NCI-H524 (cell line): ENCODE results near the gene RAC3.

Experiments
- DNase-seq, 2 experiments: peaks; one replicate each; lab custom pipeline; 2025; lab: John Stamatoyannopoulos, UW

The RAC3 gene

DNA sequence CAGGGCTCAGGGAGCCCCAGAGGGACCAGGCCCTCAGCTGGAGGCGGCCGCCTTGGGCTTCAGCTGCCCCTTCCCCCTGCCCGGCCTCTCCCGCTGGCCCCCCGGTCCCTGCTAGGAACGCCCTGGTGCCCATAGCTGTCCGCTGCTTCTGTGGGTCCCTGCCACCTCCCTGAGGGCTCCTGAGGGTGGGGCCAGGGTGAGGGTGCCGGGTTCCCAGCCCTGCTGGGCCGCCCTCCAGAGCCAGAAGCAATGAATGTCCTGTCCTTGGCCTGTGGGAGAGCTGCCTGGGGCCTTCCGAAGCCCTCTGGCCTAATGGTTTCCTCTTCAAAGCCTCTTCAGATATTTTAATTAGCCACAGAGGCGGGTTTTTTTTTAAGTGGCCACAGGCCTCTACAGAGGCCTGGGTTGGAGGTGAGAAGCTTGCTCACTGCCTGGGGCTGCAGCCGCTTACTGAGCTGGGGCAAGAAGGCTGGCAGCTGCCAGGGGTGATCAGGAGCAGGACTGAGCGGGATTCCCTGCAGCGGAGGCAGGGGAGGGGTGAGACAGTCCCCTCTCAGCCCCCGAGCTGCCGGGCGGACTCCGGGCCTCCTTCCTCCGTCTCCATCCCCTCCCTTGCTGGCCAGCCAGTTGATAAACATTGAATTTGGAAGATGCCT lies 18.7 kb upstream of the RAC3 start:
- peak; percentile 37 to 46 for DNase-seq

DNA sequence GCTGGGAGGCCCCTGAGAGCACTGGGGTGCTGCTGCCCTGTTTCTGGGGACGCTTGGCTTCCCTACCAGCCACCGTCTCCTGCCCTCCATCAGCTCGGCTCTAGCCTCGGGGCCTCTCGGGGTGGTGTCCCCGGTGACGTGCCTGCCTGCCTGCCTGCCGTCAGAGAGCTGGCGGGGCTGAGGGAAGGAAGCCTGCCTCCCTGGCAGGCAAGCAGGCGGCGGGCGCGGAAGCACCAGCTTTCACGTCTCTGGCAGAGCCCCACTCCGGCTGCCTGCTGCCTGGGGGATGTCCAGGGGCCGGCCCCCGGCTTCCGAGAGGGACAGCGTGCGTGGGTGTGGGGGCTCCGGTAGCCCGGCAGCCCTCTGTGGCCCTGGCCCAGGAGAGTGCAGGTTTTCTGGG lies 18.1 kb upstream of the RAC3 start:
- DNase-seq: no peak

- DNase-seq: no peak
Measured at GRCh38 chr17:82013772-82014321, 17.6 kb upstream of the RAC3 start.

DNA sequence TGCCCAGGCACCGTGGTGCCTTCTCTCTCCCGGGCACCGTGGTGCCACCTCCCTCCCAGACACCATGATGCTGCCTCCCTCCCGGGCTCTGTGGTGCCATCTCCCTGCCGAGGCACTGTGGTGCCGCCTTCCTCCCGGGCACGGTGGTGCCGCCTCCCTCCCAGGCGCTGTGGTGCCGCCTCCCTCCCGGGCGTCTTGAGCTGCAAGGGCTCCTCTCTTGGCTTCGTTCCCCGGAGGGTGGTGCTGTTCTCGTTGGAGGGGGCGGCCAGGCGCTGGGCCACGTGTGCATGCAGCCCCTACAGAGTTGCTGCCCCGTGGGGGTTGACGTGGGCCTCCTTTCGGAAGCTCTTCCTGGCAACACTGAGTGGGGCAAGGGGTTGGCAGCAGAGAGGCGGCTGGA lies 17.0 kb upstream of the RAC3 start:
- no peak for DNase-seq

GRCh38 chr17:82014971-82015310 lies 16.5 kb upstream of the RAC3 start:
- DNase-seq: no peak

DNA sequence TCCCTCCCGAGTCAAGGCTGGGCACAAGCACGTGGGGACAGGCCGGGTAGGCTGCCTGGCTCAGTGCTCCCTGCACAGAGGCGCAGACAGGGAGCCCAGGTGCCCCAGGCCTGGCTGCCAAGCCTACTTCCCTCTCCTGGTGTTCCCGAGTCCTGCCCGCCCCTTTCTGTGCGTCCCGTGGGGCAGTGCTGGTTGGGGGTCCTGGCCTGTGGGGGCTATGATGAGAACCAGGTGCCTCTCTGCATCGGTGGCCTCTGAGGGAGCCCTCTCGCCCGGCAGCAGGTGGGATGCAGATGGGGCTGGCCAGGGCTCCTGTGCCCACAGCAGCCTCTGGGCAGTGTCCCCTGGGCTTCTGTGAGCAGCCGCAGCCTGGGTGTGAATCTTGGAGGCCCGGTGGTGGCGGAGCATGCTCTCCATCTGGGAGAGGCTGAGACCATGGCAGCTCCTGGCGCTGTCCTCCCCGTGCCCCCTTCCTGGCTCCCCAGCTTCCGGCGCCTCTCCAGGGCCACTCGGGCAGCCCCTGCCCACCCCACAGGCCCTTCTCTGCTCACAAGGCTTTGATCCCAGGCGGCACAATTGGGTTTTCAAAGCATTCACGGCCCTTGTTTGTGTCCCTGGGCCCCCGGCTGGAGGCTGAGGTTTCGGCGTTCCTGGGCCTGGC lies 16.0 kb upstream of the RAC3 start:
- no peak for DNase-seq

DNA sequence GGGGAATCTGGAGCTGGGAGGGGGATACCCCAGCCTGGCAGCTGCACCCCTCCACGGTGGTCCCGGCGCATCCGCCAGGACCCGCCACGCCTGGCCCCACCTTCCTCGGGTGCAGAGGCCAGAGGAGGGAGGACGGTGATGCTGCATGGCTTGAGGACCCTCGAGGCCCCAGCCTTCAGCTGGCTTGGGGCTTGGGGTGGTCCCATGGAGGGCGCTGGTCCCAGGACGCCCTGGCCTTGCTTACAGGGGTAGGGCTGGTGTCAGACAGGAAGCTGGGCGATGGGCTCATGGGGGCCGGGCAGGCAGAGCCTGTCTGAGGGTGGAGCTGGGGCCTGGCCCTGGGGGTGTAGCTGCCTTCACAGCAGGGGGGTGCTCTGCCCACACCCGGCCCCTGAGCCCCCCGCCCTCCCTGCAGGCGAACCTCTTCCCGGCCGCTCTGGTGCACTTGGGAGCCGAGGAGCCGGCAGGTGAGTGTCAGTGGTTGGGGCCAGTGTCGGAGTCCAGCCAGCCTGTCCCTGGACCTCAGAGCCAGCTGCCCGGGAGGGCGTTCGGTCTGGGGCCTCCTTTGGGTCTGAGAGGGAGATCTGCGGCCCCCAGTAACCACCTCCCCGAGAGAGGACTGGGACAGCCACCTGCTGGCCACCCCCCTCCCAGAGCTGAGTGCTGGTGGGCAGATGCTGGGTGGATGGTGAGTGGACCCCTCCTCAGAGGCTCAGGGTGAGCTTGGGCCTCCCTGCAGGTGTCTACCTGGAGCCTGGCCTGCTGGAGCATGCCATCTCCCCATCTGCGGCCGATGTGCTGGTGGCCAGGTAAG lies 15.2 kb upstream of the RAC3 start:
- no peak for DNase-seq

DNA sequence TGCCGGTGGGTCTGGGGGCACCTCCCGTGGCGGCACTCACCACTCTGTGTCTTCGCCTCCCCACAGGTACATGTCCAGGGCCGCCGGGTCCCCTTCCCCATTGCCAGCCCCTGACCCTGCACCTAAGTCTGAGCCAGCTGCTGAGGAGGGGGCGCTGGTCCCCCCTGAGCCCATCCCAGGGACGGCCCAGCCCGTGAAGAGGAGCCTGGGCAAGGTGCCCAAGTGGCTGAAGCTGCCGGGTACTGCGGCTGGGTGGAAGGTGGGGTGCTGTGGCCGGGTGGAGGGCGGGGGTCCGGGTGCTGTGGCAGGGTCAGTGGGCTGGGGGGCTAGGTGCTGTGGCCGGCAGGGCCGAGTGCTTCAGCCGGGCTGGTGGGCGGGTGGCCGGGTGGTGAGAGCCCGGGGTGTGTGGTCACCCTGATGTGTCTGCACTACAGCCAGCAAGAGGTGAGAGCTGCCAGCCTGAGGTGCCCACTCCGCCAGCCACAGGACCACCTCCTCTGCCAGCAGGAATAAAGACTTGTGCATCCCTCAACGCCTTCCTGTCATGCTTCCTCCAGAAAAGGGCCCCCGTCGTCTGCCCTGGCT lies 14.5 kb upstream of the RAC3 start:
- no peak for DNase-seq

GRCh38 chr17:82017612-82018151 lies 13.8 kb upstream of the RAC3 start:
- DNase-seq: no peak

- DNase-seq: no peak
Measured at GRCh38 chr17:82018152-82018988, 13.1 kb upstream of the RAC3 start.

DNA sequence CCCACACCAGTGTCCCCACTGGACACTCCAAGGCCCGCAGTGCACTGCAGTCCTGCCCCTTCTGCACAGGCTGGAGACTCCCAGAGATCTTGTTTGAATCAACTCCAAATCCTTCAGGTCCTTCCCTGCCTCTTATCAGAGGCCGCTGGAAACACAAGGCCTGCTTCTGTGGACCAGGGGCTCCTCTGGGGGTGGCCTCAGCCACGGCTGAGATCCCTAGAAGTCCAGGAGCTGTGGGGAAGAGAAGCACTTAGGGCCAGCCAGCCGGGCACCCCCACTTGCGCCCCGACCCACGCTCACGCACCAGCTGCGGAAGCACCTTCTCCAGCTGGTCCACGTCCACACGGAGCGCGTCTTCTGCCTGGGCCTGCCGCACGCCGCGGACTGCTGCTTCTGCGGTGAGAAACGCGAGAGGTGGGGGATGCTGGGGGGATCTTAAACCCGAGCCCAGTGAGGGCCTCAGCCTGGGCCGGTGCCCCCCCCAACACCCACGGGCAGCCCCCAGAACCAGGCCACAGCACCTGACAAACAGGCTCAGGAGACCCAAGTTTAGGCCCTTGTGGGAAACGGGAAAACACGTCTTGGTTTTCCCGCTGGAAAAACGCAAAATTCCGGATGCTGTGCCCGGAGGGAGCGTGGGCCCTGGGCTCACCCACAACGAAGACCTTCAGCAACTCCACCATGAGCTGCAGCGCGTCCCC lies 12.3 kb upstream of the RAC3 start:
- DNase-seq: no peak

DNA sequence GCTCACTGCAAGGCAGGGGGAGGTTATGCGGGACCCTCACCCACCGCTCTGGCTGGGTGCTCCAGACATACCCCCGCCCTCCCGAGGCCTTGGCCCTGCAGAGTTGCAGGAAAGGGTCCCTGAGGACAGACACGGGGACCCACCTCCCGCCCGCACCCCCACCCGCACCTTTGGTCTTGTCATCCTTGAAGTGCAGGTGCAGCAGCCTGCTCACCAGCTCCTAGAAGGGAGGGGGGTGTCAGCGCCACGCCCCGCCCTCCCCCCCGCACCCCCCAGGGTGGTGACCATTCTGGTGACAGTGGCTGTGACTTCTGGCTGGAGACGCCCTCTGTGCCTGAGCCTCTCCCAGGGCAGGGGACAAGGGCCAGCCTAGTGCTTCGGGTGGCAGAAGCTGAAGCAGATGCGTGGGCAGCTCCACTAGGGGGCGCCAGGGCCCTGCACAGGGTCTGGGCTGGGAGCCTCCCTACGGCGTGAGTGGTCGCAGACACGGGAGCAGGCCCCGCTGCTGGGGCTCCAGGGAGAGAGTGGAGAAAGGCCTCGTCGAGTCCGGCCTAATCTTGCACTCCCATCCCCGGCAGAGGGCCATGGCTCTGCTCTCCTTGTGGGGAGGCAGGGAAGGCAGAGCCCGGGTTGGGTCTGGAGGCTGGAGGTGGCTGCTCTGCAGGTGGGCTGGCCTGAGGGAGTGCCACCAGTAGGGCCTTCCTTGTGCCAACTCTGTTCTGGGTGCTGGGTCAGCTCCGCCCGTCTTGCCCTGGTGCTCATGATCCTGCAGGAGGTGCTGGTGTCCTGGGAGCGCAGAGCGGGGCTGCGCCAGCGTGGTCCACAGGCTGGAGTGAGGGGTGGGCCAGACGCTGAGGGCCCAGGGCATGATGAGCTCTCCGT lies 11.5 kb upstream of the RAC3 start:
- DNase-seq: peak; percentile 48 to 79

- DNase-seq: no peak
Measured at GRCh38 chr17:82020572-82021106, 10.8 kb upstream of the RAC3 start.

DNA sequence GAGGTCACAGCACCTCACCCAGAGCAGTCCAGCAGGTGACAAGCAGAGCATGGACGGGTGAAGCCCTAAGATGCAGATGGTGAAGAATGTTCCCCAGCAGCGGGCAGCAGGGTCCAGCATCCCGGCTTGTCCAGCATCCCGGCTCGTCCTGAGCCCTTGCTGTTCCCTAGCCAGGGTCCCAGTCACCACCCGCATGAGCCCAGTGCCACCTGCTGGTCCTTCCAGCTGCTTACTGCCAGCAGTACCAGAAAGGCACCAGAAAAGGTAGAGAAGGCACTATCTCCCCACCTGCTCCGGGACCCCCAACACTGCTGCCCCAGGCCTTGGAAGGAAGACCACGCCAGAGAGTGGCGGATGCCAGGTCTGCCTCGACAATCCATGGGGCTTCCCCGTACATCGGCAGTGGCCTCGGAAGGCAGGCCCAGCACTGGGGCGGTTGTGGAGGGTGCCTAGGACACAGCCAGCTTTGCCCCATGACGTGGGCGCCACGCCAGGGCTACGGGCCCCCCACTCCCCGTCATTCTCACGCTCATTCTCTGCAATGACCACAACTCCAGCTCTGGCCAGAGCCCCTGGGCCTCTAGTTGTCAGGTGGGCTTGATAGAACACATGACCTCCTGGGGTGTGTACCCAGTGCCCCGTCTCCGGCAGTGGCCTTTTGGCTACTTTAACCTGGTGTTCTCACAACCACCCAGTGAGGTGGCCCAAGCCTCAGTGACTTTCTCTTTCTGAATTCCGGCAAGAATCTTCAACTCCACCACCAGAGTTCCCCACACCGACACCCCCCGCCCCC lies 10.2 kb upstream of the RAC3 start:
- DNase-seq: peak; percentile 68 to 88

GRCh38 chr17:82021900-82022309 lies 9.6 kb upstream of the RAC3 start:
- no peak for DNase-seq

GRCh38 chr17:82022310-82022980 lies 9.0 kb upstream of the RAC3 start, which contains the start of gene CENPX:
CENPX (minus strand) TSS chr17:82022878; CDS start chr17:82022861, 17 bp downstream.
- no peak for DNase-seq

DNA sequence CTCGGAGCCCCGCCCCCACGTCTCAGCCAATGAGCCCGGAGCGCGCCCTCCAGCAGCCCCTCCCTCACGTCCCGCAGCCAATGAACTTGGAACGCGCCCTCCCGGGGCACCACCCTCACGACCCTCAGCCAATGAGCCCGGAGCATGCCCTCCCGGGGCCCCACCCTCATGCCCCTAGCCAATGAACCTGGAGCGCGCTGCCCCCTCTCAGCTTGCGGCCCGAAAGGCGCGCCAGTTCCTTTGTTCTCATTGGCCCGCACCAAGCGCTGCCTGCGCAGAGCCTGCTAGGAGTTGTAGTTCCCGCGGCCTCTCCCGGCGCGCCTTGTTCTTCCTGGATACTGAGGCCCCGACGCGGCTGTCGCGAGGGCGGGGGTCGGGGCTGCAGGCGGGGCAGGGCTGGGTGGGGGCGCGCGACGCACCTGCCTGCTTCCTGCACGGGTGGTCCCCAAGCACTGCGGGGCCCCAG lies 8.5 kb upstream of the RAC3 start, which contains the start of gene LRRC45:
Gene LRRC45 (plus strand): TSS at position 325 of the 466 bp plus-strand sequence. CDS start 339 bp downstream, outside the sequence.
- DNase-seq: peak; percentile 100
